ENCODE measurements around the gene TSHZ2.

GRCh38 chr20:52972965-52973819, 1.0 kb downstream of the TSHZ2 start:
- no peak for TF ChIP-seq CTCF (IDR thresholded peaks at IDR 0.05)
- no peak for TF ChIP-seq POLR2AphosphoS5 (IDR thresholded peaks at IDR 0.05)
